ENCODE data around the gene OCIAD2.
"Not testable (repeated sequence)": the region's sequence is repeated elsewhere in the genome, so short reads cannot be mapped to it uniquely, and the experiment has no call there.

Gene OCIAD2

DNA sequence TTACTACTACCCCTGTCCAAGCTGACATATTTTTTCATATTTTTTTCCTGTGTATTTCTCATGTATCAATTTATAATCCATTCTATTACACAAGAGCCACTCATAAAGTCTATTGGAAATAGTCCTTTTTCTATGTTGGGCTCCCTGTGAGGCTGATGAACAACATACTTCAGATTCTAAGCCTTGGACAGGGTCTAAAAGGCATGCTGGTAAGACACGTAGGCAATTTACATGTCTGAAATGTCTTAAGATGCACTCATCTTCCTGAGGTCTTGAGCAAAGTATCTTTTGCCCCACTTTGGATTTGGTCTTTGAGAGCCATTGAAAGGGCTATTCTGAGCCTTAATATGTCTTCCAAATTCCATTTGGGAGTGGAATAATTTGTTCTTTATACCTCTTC lies 43.9 kb downstream of the OCIAD2 start:
- in situ Hi-C loops (cut with HindIII; ENCODE audit: low pct_unique_long_range_greater_than_20kb, low sequenced_read_pairs): no loop called here
- TF ChIP-seq JUND (IDR thresholded peaks at IDR 0.05; ENCODE audit: low read depth): no peak
- no peak for DNase-seq (ENCODE audit: low read depth in 1 of 2, low spot score in 1 of 2)

DNA sequence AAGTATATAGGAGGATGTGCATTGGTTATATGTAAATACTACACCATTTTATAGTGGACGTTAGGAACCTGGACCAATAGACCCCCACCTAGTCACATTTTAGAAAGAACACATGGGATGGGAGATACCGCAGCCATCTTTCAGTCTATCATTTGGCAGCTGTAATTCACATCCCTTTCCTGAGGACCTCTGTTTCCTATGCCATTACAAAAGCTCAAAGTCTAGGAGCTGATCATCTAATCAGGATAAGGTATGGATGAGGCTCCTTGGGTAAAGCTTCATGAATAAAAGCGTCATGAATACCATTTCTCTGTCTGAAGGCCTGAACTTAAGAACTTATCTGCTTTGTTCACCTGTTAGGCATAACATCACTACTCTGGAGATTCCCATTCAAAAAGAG lies 44.5 kb downstream of the OCIAD2 start:
- in situ Hi-C loops (cut with HindIII; ENCODE audit: low pct_unique_long_range_greater_than_20kb, low sequenced_read_pairs): no loop called here
- TF ChIP-seq JUND (IDR thresholded peaks at IDR 0.05; ENCODE audit: low read depth): no peak
- DNase-seq (ENCODE audit: low read depth in 1 of 2, low spot score in 1 of 2): no peak

GRCh38 chr4:48858130-48858529 lies 48.4 kb downstream of the OCIAD2 start:
- in situ Hi-C loops (cut with HindIII; ENCODE audit: low pct_unique_long_range_greater_than_20kb, low sequenced_read_pairs): no loop called here
- DNase-seq (ENCODE audit: low read depth in 1 of 2, low spot score in 1 of 2): no peak
- TF ChIP-seq JUND (IDR thresholded peaks at IDR 0.05; ENCODE audit: low read depth): no peak

GRCh38 chr4:48854982-48855381 lies 51.6 kb downstream of the OCIAD2 start:
- TF ChIP-seq JUND (IDR thresholded peaks at IDR 0.05; ENCODE audit: low read depth): no peak
- no peak for DNase-seq (ENCODE audit: low read depth in 1 of 2, low spot score in 1 of 2)
- in situ Hi-C loops (cut with HindIII; ENCODE audit: low pct_unique_long_range_greater_than_20kb, low sequenced_read_pairs): no loop called here

DNA sequence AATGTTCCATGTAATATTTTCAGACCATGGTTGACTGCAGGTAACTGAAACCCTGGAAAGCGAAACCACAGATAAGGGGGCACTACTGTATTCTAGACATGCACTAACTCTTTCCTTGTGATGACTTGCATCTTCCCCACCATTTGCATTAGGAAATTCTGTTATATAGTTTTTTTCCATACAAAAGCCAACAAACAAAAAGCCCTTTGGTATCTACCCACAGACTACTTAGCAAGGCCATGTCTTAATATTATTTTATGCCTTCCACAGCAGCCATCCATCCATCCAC lies 52.2 kb downstream of the OCIAD2 start:
- in situ Hi-C loops (cut with HindIII; ENCODE audit: low pct_unique_long_range_greater_than_20kb, low sequenced_read_pairs): no loop called here
- TF ChIP-seq JUND (IDR thresholded peaks at IDR 0.05; ENCODE audit: low read depth): no peak
- no peak for DNase-seq (ENCODE audit: low read depth in 1 of 2, low spot score in 1 of 2)

GRCh38 chr4:48853604-48854394 lies 52.8 kb downstream of the OCIAD2 start:
- no peak for DNase-seq (ENCODE audit: low read depth in 1 of 2, low spot score in 1 of 2)
- in situ Hi-C loops (cut with HindIII; ENCODE audit: low pct_unique_long_range_greater_than_20kb, low sequenced_read_pairs): no loop called here
- no peak for TF ChIP-seq JUND (IDR thresholded peaks at IDR 0.05; ENCODE audit: low read depth)

- in situ Hi-C loops (cut with HindIII; ENCODE audit: low pct_unique_long_range_greater_than_20kb, low sequenced_read_pairs): no loop called here
- no peak for DNase-seq (ENCODE audit: low read depth in 1 of 2, low spot score in 1 of 2)
- TF ChIP-seq JUND (IDR thresholded peaks at IDR 0.05; ENCODE audit: low read depth): no peak
These were observed 54.9 kb downstream of the OCIAD2 start for GRCh38 chr4:48851651-48852050.

GRCh38 chr4:48848799-48849198 lies 57.8 kb downstream of the OCIAD2 start:
- DNase-seq (ENCODE audit: low read depth in 1 of 2, low spot score in 1 of 2); in situ Hi-C loops (cut with HindIII; ENCODE audit: low pct_unique_long_range_greater_than_20kb, low sequenced_read_pairs): not testable (repeated sequence)

DNA sequence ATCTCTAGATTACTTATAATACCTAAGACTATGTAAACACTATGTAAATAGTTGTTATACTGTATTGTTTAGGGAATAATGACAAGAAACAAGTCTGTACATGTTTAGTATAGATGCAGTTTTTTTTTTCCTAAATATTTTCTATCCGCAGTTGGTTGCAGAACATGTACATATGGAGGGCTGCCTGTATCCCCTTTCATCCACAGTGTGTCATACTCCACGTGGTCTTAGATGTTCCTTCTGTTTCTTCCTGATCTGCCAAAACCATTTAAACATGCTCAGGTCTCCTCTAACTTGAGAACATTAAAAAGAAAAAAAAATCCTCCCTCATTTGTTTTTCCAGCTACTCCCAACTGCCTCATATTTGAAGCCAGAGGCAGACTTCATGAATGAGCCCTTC lies 61.7 kb downstream of the OCIAD2 start:
- DNase-seq (ENCODE audit: low read depth in 1 of 2, low spot score in 1 of 2): no peak
- no peak for TF ChIP-seq JUND (IDR thresholded peaks at IDR 0.05; ENCODE audit: low read depth)
- in situ Hi-C loops (cut with HindIII; ENCODE audit: low pct_unique_long_range_greater_than_20kb, low sequenced_read_pairs): no loop called here

DNA sequence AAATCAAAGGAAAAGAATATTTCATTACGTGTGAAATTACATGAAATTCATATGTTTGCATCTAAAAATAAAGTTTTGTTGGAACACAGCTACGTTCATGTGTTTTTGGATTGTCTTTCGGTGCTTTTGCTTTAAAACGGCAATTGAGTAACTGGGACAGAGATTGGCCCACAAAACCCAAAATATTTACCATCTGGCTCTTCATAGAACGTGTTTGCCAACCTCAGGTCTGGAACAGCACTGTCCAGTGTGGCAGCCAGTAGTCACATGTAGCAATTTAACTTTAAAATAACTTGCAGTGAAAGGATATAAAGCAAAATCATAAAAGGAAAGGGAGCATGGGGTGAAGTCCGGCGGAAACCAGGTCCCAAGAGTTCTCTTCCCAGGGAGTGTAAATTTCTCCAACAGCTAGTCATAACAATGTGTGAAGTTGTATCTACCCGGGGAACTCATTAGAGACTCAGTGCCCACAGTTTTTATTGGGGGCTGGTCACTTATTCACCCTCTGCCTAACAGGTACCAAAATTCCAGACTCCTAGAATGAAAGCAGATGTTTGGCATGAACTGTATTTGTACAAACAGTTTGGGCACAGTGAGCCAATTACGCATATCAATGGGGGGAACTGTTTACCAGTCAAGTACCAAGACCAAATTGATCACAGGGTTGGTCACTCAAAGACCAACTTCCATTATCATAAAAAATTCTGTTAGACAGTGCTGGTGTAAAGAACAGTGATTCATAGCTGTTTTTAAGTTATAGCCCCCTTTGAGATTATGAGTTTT lies 65.3 kb downstream of the OCIAD2 start:
- no peak for TF ChIP-seq JUND (IDR thresholded peaks at IDR 0.05; ENCODE audit: low read depth)
- no peak for DNase-seq (ENCODE audit: low read depth in 1 of 2, low spot score in 1 of 2)
- in situ Hi-C loops (cut with HindIII; ENCODE audit: low pct_unique_long_range_greater_than_20kb, low sequenced_read_pairs): no loop called here

DNA sequence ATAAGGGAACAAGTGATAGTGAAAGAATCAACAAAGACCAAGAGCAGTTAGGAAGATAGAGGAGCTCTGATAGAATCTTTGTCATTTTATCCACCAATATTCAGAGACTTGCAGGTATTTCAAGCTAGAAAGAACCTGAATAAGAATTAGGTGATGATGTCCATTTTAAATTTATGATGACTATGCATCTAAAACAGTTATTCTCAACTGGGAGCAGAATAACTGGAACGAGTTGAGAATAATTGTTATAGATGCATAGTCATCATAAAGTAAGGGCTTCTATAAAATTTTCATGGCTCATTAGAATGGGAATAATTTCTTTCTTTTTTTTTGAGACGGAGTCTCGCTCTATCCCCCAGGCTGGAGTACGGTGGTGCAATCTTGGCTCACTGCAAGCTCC lies 69.9 kb downstream of the OCIAD2 start:
- no peak for DNase-seq (ENCODE audit: low read depth in 1 of 2, low spot score in 1 of 2)
- TF ChIP-seq JUND (IDR thresholded peaks at IDR 0.05; ENCODE audit: low read depth): no peak
- in situ Hi-C loops (cut with HindIII; ENCODE audit: low pct_unique_long_range_greater_than_20kb, low sequenced_read_pairs): no loop called here
